CD14-positive monocyte (primary cell): ENCODE data around the gene PIAS4. TPM values are rescaled to one million over a fixed set of nuclear protein-coding genes. Genes with fewer than 3 reads are reported as not detected.

Source experiments
- DNase-seq, 3 donors: peaks; one replicate each; pipeline ENCODE4 v3.0.0-alpha.2; 2011 to 2022
- H2AFZ ChIP-seq: 2 replicates; pipeline ENCODE4 v1.6.0; 2012; ENCODE audit warnings: mild to moderate bottlenecking, low read depth, low read length, inconsistent platforms; ENCODE audit not compliant: insufficient read depth, poor library complexity, severe bottlenecking
- H3K27ac ChIP-seq, 2 donors: 1 replicate in 1 of 2; 2 replicates in 1 of 2; pipeline ENCODE4 v1.5.1; 2012 to 2013; ENCODE audit warnings: low read length in 2 of 2, control low read depth in 1 of 2, inconsistent platforms in 1 of 2, low read depth in 1 of 2, mild to moderate bottlenecking in 1 of 2
- H3K27me3 ChIP-seq, 2 donors: one replicate each; pipeline versions ENCODE4 v1.6.0 to v1.6.1; 2011 to 2013; ENCODE audit warnings: low read length in 2 of 2; ENCODE audit not compliant: control insufficient read depth in 2 of 2, insufficient read depth in 2 of 2
- H3K36me3 ChIP-seq, 2 donors: replicated peaks in 1 of 2; 1 replicate in 1 of 2; 2 replicates in 1 of 2; pipeline versions ENCODE4 v1.5.1 to v1.6.1; 2012 to 2013; ENCODE audit warnings: low read length in 2 of 2, control low read depth in 1 of 2, inconsistent platforms in 1 of 2, mild to moderate bottlenecking in 1 of 2; ENCODE audit not compliant: insufficient read depth in 2 of 2, control insufficient read depth in 1 of 2
- H3K4me1 ChIP-seq, 2 donors: 1 replicate in 1 of 2; 2 replicates in 1 of 2; pipeline versions ENCODE4 v1.5.1 to v1.6.1; 2012 to 2013; ENCODE audit warnings: low read length in 2 of 2, control low read depth in 1 of 2, inconsistent platforms in 1 of 2, mild to moderate bottlenecking in 1 of 2, moderate library complexity in 1 of 2; ENCODE audit not compliant: insufficient read depth in 2 of 2, control insufficient read depth in 1 of 2
- H3K4me2 ChIP-seq: replicated peaks from 2 replicates; pipeline ENCODE3; 2012; ENCODE audit warnings: low read length, moderate library complexity, mild to moderate bottlenecking; ENCODE audit not compliant: poor library complexity, severe bottlenecking; ENCODE audit errors: extremely low read depth
- H3K4me3 ChIP-seq, 3 experiments: fragments of 200-600 bp in 1 of 3; sonication (generic) in 1 of 3; replicated peaks in 1 of 3; 1 replicate in 2 of 3; 2 replicates in 1 of 3; pipeline ENCODE4 v1.5.1; 2011 to 2013; ENCODE audit warnings: low read length in 3 of 3, mild to moderate bottlenecking in 3 of 3, control low read depth in 2 of 3, low read depth in 2 of 3, inconsistent platforms in 1 of 3, moderate library complexity in 1 of 3
- H3K79me2 ChIP-seq: 2 replicates; pipeline ENCODE4 v1.6.0; 2012; ENCODE audit warnings: mild to moderate bottlenecking, control low read depth, inconsistent platforms, low read length, moderate library complexity; ENCODE audit not compliant: insufficient read depth
- H3K9ac ChIP-seq: 2 replicates; pipeline ENCODE4 v1.6.0; 2017; ENCODE audit warnings: low read length, mild to moderate bottlenecking; ENCODE audit not compliant: insufficient read depth, poor library complexity, severe bottlenecking
- H3K9me3 ChIP-seq, 2 donors: replicated peaks in 1 of 2; 1 replicate in 1 of 2; 2 replicates in 1 of 2; pipeline versions ENCODE4 v1.5.1 to v1.6.1; 2012 to 2013; ENCODE audit warnings: low read length in 2 of 2, control low read depth in 1 of 2; ENCODE audit not compliant: control insufficient read depth in 1 of 2, insufficient read depth in 1 of 2
- H4K20me1 ChIP-seq: 2 replicates; pipeline ENCODE4 v1.6.0; 2012; ENCODE audit warnings: mild to moderate bottlenecking, low read length, control low read depth, moderate library complexity; ENCODE audit not compliant: insufficient read depth
- H3K27ac Mint-ChIP-seq, 7 donors: one replicate each; pipeline ENCODE4 v1.8.0; 2020; ENCODE audit warnings: mild to moderate bottlenecking in 7 of 7, mixed read lengths in 7 of 7, moderate library complexity in 6 of 7, inconsistent platforms in 2 of 7
- H3K27me3 Mint-ChIP-seq, 3 donors: one replicate each; pipeline ENCODE4 v1.8.0; 2021 to 2022; ENCODE audit warnings: low read depth in 3 of 3, mild to moderate bottlenecking in 3 of 3, mixed read lengths in 3 of 3, moderate library complexity in 3 of 3, inconsistent platforms in 1 of 3
- H3K36me3 Mint-ChIP-seq, 2 donors: one replicate each; pipeline ENCODE4 v1.8.0; 2020; ENCODE audit warnings: mixed read lengths in 2 of 2, inconsistent platforms in 1 of 2, mild to moderate bottlenecking in 1 of 2
- H3K4me1 Mint-ChIP-seq: one replicate; pipeline ENCODE4 v1.8.0; 2020; ENCODE audit warnings: mild to moderate bottlenecking, mixed read lengths
- H3K4me3 Mint-ChIP-seq, 2 donors: one replicate each; pipeline ENCODE4 v1.8.0; 2020; ENCODE audit warnings: mild to moderate bottlenecking in 2 of 2, mixed read lengths in 2 of 2, moderate library complexity in 1 of 2
- H3K9me3 Mint-ChIP-seq, 7 donors: one replicate each; pipeline ENCODE4 v1.8.0; 2020 to 2022; ENCODE audit warnings: mixed read lengths in 7 of 7, mild to moderate bottlenecking in 6 of 7, moderate library complexity in 6 of 7, inconsistent platforms in 2 of 7
- CTCF ChIP-seq: fragments of 200-600 bp; IDR thresholded peaks from one replicate; pipeline ENCODE4 v1.8.0; 2022; ENCODE audit warnings: antibody characterized with exemption, mild to moderate bottlenecking
- WGBS: methylation state at CpG from one replicate; pipeline ENCODE4 v1.1.5; 2013; ENCODE audit warnings: missing lambda C conversion rate; ENCODE audit not compliant: insufficient coverage; 5-methylcytosine and 5-hydroxymethylcytosine counted together
- intact Hi-C, 2 donors: fragments of 100-400 bp; cut with micrococcal nuclease; formaldehyde crosslinking; loops; one replicate each; pipeline versions ENCODE4 v1.15.0 to v1.15.1; 2023
- polyA plus RNA-seq, 3 donors: library from polyadenylated mRNA; depleted of rRNA in 1 of 3; unstranded in 2 of 3; stranded (reverse) in 1 of 3; fragments of 300-500 nt in 2 of 3; fragments of >200 nt in 1 of 3; fragmentation: Illumina TruSeq in 2 of 3; gene quantifications; 1 replicate in 2 of 3; 2 replicates in 1 of 3; pipeline ENCODE4 v1.2.3, GENCODE V29; 2012 to 2021

PIAS4 gene
- polyA plus RNA-seq, 3 donors, result 2.3 to 8.1 (median 5.9) TPM

GRCh38 chr19:3978145-3978544 is 29.4 kb upstream of the PIAS4 start:
- Histone ChIP-seq H3K36me3 (peaks cover 79 to 82% of the 10 kb centered on the region in 2 donors), H3K4me2 (no peak overlapping the region), H3K4me1 (peaks cover 0 to under 1% of the 10 kb centered on the region in 2 donors), H3K9me3 (no peaks in the 10 kb centered on the region), H2AFZ (no peak overlapping the region), H3K4me3 (no peak overlapping the region), H3K79me2 (peaks cover 54% of the 10 kb centered on the region), H3K9ac (no peak overlapping the region), H3K27ac (no peak overlapping the region), H4K20me1 (peaks cover 82% of the 10 kb centered on the region), H3K27me3 (no peaks in the 10 kb centered on the region)
- Mint-ChIP-seq H3K27me3 (no peaks in the 10 kb centered on the region), H3K4me3 (no peak overlapping the region), H3K9me3 (no peaks in the 10 kb centered on the region), H3K4me1 (no peaks in the 10 kb centered on the region), H3K36me3 (peaks cover 68 to 81% of the 10 kb centered on the region in 2 donors), H3K27ac (peak overlapping the region in 1 of 7 donors; percentile 7)
- TF ChIP-seq CTCF, result no peak
- 100% methylated on average over 15 of the region's 19 CpGs for WGBS
- intact Hi-C loops, result no loop called here
- no peak for DNase-seq

GRCh38 chr19:3979289-3979673 is 28.3 kb upstream of the PIAS4 start:
- peaks cover 93% of the 10 kb centered on the region for H4K20me1 ChIP-seq
- Mint-ChIP-seq H3K9me3 (no peaks in the 10 kb centered on the region), H3K4me3 (no peak overlapping the region), H3K27ac (peak overlapping the region in 1 of 7 donors; percentile 21), H3K4me1 (peaks cover 11% of the 10 kb centered on the region), H3K36me3 (peaks cover 80 to 92% of the 10 kb centered on the region in 2 donors), H3K27me3 (no peaks in the 10 kb centered on the region)
- H2AFZ ChIP-seq, result no peak overlapping the region
- no peaks in the 10 kb centered on the region for H3K27me3 ChIP-seq
- H3K79me2 ChIP-seq, result peaks cover 65% of the 10 kb centered on the region
- H3K27ac ChIP-seq, result no peak overlapping the region
- H3K36me3 ChIP-seq, result peaks cover 91 to 93% of the 10 kb centered on the region in 2 donors
- 95% methylated on average over 16 of the region's 18 CpGs for WGBS
- H3K9me3 ChIP-seq, result no peaks in the 10 kb centered on the region
- no peak overlapping the region for H3K4me3 ChIP-seq
- peaks cover 10 to 12% of the 10 kb centered on the region in 2 donors for H3K4me1 ChIP-seq
- no peak overlapping the region for H3K4me2 ChIP-seq
- TF ChIP-seq CTCF, result no peak
- H3K9ac ChIP-seq, result no peak overlapping the region
- intact Hi-C loops, result no loop called here
- DNase-seq, result no peak
